Renal pelvis (tissue), 12 donors: ENCODE results near the gene EEF1AKMT2. TPM values are rescaled to one million over a fixed set of nuclear protein-coding genes. Genes with fewer than 3 reads are reported as not detected.
"Not testable (repeated sequence)": the region's sequence is repeated elsewhere in the genome, so short reads cannot be mapped to it uniquely, and the experiment has no call there.

Source experiments
- DNase-seq: peaks from one replicate; pipeline ENCODE4 v3.0.0-alpha.2; 2013
- long read RNA-seq, 16 experiments: transcript quantifications; one replicate each; lab custom pipeline, GENCODE V29; 2026
- polyA plus RNA-seq, 3 donors: library from polyadenylated mRNA; unstranded; fragments of 120-200 nt; gene quantifications; one replicate each; pipeline ENCODE4 v1.2.1, GENCODE V29; 2013; ENCODE audit not compliant: insufficient read length in 3 of 3

Gene EEF1AKMT2
- polyA plus RNA-seq = 10 to 100 TPM; 30.9 to 33.0 (median 31.3) TPM
- long read RNA-seq, donor 1, transcript EEF1AKMT2-202 (6 exons, 1,013 nt) = minor isoform, 5 of 21 reads
- long read RNA-seq, donor 1, transcript EEF1AKMT2-201 (7 exons, 1,462 nt) = major isoform, 8 of 21 reads
- long read RNA-seq, donor 1, partial matches to known transcripts = 5 of 21 reads
- long read RNA-seq, donor 1, other reads (novel, unspliced or antisense) = 0 of 21 reads
- long read RNA-seq, donor 2, partial matches to known transcripts = 0 of 8 reads
- long read RNA-seq, donor 2, other reads (novel, unspliced or antisense) = 0 of 8 reads
- long read RNA-seq, donor 3, transcript EEF1AKMT2-201 (7 exons, 1,462 nt) = major isoform, 5 of 11 reads
- long read RNA-seq, donor 3, partial matches to known transcripts = 0 of 11 reads
- long read RNA-seq, donor 3, other reads (novel, unspliced or antisense) = 0 of 11 reads
- long read RNA-seq, donor 4, partial matches to known transcripts = 0 of 4 reads
- long read RNA-seq, donor 4, other reads (novel, unspliced or antisense) = 0 of 4 reads
- long read RNA-seq, donor 5, partial matches to known transcripts = 0 of 6 reads
- long read RNA-seq, donor 5, other reads (novel, unspliced or antisense) = 0 of 6 reads
- long read RNA-seq, donor 6, partial matches to known transcripts = 0 of 6 reads
- long read RNA-seq, donor 6, other reads (novel, unspliced or antisense) = 0 of 6 reads
- long read RNA-seq, donor 7, transcript EEF1AKMT2-201 (7 exons, 1,462 nt) = major isoform, 7 of 9 reads
- long read RNA-seq, donor 7, partial matches to known transcripts = 0 of 9 reads
- long read RNA-seq, donor 7, other reads (novel, unspliced or antisense) = 0 of 9 reads
- long read RNA-seq, donor 8, partial matches to known transcripts = 0 of 4 reads
- long read RNA-seq, donor 8, other reads (novel, unspliced or antisense) = 0 of 4 reads
- long read RNA-seq, donor 9, transcript EEF1AKMT2-202 (6 exons, 1,013 nt) = major isoform, 5 of 19 reads
- long read RNA-seq, donor 9, partial matches to known transcripts = 6 of 19 reads
- long read RNA-seq, donor 9, other reads (novel, unspliced or antisense) = 0 of 19 reads
- long read RNA-seq, donor 10, partial matches to known transcripts = 0 of 6 reads
- long read RNA-seq, donor 10, other reads (novel, unspliced or antisense) = 0 of 6 reads
- long read RNA-seq, donor 11, partial matches to known transcripts = 0 of 8 reads
- long read RNA-seq, donor 11, other reads (novel, unspliced or antisense) = 0 of 8 reads
- long read RNA-seq, donor 12, partial matches to known transcripts = 0 of 7 reads
- long read RNA-seq, donor 12, other reads (novel, unspliced or antisense) = 0 of 7 reads
- long read RNA-seq, donor 13, partial matches to known transcripts = 0 of 2 reads
- long read RNA-seq, donor 13, other reads (novel, unspliced or antisense) = 0 of 2 reads
- long read RNA-seq, donor 14 = 0 reads
- long read RNA-seq, donor 15, transcript EEF1AKMT2-201 (7 exons, 1,462 nt) = major isoform, 8 of 13 reads
- long read RNA-seq, donor 15, partial matches to known transcripts = 0 of 13 reads
- long read RNA-seq, donor 15, other reads (novel, unspliced or antisense) = 0 of 13 reads
- long read RNA-seq, donor 16, partial matches to known transcripts = 0 of 7 reads
- long read RNA-seq, donor 16, other reads (novel, unspliced or antisense) = 0 of 7 reads

DNA sequence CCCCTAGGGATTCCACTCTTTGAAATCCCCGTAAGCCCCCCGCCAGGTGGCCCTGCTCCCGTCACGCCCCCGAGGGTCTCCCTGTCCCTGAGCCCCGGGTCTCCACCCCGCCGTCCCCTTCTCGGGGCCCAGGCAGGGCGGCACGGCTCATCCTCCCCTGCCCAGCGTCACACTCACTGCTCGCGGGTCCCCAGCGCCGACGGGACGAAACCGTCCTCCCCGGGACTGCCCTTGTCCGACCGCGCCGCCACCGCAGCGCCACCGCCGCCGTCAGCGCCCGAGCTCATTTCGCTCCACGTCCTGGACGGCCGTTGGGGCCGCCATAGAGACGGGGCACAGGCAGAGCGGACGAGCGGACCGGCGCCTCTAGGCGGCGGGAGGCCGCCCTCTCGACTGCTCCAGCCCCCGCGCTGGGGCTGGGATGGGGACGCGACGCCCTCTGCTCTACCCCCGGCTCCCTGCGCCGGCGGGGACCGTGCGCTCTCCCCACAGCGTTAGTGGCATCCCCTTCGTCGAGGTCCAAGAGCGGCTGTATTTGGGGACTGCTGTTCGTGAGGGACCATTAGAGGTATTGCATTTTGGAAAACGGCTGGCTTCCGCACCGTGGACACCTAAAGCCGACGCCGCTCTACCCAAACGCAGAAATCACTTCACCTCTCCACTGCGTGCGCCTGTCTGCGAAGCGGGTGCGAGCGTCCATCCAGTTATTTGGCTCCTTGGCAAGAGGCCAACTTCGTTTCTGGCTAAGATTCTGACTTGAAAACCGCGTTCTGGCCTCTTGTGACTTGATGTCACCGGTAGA, at the start of gene EEF1AKMT2:
TSS of gene EEF1AKMT2 (minus strand) at position 341 of the 802 bp plus-strand sequence. CDS start at position 287, 54 bp downstream.
- DNase-seq = peak; percentile 90

DNA sequence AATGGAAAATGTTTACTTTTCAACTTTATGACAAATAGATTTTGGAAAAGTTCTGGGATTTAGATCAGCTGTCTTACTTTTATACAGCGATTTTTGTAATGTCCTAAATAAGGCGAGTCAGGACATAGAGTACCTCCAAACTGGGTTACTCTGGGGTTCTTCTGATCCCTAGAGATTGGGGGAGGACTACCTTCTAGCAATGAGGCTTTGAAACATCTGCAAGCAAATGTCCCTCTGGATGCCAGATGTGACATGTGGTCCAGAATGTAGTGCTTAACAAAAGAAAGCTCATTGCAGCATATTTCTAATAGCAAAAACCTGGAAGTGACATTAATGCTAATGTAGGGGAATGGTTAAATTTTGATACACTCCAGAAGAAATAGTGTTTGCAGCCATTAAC, 46.0 kb upstream of the EEF1AKMT2 start:
- no peak for DNase-seq

DNA sequence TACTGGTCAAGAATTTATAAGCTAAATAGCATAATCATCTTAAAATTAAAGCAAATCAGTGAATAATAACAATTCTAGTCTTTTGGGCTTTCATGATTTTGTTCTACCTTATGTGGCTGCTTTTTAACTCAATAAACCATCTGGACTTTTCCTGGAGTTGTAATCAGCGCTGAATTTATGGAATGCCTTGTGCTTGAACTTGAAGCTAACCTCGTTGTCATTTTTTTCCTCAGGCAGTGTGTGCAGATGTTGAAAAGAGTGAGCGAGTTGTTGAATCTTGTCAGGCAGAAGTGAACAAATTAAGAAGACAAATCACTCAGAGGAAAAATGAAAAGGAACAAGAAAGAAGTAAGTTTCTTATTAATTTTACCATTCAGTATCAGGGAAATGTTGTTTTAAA, 39.4 kb upstream of the EEF1AKMT2 start:
- no peak for DNase-seq

DNA sequence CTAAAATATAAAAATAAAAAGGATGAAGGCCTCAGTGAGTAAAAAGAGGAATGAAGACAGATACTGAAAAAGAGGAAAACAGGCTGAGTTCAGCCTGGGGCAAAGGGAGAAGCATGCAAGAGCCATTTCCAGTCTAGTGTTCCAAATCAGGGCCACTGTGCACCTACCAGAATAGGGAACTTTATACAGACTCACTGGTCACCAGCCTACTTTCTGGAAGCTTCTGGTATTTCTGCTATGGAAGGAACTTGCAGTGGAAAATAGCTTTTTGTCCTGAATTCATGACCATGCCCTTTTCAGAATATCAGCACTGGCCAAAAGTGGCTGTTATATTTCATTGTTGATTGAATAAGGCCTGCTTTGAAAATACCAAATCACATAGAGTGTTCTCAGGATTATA, 38.8 kb upstream of the EEF1AKMT2 start:
- DNase-seq = no peak

DNA sequence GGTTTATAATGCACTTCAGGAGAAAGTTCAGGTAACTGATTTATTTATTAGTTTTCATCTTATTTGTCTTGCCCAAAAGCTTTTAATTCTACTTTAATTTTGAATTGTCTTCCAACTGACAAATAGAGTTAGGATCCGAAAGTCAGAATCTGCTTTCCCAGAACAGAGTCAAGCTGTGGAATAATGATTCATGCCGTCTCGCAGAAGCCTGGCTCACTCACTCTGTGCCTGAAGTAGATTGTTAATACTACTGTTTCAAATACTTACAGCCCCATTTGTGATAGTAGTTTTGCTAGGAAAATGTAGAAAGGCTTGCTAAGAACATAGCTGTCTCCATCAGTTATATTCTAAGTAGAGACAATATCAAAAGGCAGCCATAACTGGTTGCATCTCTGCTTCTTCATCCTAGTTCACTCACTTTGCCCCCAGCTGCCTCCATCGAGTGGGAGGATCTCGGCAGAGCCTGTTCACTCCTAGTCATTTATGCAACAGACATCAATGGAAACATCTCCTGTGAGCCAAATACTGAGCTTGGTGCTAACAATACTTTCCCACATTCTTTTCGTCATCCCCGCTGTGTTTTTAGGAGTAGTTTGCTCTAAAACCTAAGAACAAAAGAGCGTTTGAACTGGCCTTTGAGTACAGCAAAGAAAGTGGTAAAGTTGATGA, 37.9 kb upstream of the EEF1AKMT2 start:
- no peak for DNase-seq

DNA sequence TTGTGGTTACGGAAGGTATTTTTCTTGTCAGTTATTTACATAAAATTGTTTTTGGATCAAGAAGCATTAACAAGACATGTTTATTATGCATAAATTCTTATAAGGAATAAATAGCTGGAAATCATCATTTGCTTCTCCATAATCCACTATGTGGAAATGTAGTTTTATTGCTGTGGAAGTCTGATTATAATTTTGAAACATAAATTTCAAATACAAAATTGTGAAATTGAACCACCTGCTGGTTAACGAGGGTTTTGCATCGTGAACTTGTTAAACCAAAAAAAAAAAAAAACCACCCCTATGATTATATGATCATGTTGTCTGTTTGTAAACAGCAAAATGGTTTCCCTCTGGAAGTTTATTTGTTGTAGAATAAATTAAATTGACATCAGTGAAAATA, 35.8 kb upstream of the EEF1AKMT2 start:
- DNase-seq = no peak

DNA sequence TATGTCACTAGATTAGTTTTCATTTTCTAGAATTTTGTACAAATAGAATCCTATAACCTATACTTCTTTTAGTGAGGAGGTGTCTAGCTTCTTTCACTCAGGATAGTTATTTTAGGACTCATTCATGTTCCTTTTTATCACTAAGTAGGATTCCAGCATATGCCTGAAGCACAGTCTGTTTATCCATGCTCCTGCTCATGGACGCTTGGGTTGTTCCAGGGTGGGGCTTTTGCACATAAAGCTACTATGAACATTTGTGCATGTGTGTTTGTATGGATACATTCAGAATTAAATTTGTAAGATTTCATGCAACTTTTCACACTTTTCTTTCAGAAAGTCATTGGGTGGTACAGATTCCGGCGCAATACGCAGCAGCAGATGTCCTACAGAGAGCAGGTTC, 34.6 kb upstream of the EEF1AKMT2 start:
- no peak for DNase-seq

DNA sequence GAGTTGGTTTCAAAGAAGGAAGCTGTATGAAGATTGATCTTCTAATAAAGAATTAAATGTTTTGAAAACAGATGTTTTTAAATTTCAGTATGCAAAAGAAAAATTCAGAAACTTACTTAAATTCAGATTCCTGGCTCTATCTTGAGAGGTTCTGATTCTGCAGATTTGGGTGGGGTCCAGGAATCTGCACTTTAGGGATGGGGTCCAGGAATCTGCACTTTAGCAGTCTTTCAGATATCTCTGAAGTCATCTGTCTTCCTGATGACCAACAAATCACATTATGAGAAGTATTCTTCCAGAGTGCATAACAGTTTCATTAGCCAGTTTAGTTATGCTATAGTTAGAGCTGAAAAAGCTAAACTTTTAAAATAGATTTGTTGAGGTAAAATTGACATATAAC, 34.0 kb upstream of the EEF1AKMT2 start:
- no peak for DNase-seq

DNA sequence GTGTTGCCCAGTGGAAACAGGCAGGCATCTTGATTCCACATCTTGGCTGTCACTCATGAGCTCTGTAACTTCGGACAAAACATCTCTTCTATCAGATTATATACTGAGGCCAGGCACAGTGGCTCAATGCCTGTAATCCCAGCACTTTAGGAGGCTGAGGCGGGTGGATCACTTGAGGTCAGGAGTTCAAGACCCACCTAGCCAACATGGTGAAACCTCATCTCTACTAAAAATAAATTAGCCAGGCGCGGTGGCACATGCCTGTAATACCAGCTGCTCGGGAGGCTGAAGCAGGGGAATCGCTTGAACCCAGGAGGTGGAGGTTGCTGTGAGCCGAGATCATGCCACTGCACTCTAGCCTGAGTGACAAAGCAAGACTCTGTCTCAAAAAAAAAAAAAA, 33.2 kb upstream of the EEF1AKMT2 start:
- DNase-seq = not testable (repeated sequence)

DNA sequence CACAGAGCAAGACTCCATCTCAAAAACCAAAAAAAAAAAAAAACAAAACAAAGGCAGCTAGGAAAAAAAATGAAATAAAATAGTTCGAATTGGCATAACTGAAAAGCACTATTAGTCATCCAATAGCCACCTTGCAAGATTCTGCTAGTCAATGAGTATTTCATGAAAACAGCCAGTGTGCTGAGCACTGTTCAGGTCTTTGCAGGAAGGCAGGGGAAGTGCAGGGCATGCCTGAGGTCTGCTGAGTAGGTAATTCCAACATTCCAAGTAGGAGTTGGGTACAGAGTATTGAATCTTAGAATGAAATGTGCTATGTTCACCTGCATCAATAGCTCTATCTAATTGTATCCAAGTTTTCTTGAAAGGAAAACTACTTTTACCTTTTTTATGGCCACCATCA, 32.8 kb upstream of the EEF1AKMT2 start:
- no peak for DNase-seq

DNA sequence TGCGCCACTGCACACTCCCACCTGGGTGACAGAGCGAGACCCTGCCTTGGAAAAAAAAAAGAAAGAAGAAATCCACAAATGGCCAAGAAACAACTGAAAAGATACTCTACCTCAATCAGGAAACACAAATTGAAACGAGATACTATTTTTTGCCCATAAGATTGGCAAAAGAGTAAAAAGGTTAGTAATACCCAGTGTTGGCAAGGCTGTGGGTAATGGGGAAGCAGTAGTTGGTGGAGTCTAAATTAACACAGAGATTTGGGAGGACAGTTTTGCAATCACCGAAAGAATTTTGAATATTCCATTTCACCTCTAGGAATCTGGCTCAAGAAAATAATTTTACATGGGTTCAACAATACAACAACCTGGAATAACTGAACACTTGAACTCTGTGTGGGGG, 29.8 kb upstream of the EEF1AKMT2 start:
- DNase-seq = no peak

DNA sequence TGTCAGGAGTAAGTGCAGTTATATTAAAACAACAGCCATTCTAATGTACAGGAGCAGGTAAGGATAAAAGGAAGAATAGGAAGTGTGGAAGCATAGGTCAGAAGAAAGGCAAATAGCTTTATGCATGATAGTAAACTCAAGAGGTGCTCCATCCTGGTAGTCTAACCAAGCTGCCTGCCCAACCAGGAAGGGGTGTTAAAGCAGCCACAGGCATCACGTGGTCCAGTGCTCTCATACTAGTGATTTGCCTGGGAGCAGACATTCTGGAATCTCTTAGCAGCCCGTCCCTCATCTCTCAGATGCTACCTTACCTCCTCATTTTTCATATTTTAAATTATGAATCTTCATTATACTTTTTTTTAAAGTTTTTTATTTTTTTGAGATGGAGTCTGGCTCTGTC, 28.4 kb upstream of the EEF1AKMT2 start:
- no peak for DNase-seq

DNA sequence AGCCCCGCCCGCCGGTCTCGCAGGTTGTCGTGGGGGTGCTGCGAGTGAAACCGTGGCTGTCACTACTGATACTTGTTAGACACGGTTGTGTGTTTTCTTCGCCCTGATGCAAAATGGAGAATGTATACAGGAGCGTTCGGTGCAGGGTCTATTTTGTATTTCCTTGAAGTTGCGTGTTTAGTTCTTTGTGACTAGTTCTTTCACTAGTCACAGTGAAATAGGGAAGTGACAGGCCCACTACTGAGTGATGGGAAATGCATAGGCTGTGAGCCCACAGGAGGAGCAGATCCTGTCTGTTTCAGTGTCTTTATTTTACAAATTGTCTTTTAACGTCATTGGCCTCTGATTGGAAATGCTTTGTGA, 10.6 kb upstream of the EEF1AKMT2 start:
- DNase-seq = no peak

DNA sequence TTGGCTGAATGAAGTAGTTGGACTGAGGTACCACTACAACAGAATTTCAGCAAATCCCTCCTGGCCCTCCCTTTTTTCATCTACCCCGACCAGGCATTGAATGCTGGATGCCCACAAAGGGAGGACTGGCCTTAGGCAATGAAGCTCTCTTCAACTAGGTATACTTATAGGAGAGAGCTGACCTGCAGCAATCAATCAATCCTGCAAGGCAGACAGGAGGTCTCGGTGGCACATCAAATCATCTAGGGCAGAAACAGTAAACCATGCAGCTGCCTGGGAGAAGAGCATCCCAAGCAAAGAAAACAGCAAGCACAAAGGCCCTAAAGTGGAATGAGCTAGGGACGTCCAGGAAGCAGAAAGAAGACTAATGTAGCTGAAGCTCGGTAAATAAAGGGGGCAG, 7.5 kb upstream of the EEF1AKMT2 start:
- DNase-seq = peak; percentile 43

DNA sequence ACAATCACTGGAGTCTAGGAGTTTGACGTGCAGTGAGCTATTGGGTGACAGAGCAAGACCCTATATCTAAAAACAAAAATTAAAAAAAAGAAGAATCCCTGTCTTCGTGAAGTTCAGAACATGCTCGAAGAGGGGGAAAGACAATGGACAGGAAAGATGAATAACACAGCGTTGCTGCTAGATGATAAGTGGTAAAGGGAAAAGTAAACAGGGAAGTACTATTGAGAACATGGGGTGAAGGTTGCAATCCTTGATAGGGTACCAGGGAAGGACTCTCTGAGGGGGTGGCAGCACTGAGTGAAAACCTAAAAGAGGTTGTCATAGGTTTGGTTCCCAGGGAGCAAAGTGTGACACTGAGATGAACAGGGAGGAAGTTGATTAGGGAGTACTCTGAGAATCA, 7.1 kb upstream of the EEF1AKMT2 start:
- DNase-seq = no peak

DNA sequence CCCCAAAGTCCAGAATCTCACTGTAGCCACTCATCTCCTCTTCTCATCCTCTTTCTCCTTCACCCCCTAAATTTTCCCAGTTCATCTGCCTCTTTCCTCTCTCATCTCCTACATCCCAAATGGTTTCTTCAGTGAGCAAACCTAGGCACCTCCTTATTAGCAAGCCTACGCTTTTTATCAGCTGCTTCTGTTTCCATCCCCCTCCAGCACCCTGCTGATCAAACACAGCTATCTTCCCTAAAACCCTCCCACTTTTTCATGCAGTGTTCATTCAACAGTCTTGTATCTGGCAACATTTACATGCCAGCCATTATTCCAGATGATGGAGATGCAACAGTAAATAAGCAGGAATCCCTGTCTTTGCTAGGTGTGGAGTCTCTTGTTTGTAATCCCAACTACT, 6.7 kb upstream of the EEF1AKMT2 start:
- DNase-seq = no peak

DNA sequence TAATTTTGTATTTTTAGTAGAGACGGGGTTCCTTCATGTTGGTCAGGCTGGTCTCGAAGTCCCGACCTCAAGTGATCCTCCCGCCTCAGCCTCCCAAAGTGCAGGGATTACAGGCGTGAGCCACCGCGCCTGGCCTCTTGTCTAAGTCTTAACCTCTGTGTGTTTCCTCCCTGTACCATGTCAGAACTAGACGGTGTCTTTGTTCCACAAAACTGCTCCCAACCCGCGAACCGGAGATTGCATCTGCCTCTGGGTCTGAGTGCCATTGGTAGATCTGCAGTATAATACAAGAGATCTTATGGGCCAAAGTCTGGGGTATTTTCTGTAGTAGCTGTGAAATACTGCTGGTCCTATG, 1.3 kb upstream of the EEF1AKMT2 start:
- no peak for DNase-seq

DNA sequence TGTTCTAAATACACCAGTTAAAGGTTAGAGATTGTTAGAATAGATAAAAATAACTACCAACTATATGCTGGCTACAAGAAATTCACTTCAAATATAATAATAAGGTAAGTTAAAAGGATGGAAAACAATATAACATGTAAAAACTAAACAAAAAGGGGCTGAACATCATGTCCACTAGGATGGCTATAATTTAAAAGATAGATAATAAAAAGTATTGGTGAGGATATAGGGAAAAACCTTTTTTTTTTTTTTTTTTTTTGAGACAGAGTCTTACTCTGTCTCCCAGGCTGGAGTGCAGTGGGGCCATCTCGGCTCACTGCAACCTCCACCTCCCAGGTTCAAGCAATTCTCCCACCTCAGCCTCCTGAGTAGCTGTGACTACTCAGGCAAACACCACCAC, 8.8 kb downstream of the EEF1AKMT2 start:
- not testable (repeated sequence) for DNase-seq

DNA sequence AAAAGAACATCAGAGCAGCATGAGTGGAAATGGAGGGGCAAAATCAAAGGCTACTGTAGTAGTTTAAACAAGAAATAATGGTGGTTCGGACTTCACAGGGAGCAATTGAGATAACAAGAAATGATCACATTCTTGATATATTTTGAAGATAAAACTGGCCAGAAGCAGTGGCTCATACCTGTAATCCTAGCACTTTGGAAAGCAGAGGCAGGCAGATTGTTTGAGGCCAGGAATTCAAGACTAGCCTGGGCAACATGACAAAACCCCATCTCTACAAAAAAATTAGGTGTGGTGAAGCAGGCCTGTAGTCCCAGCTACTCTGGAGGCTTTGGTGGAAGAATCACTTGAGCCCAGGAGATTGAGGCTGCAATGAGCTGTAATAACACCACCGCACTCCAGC, 22.9 kb downstream of the EEF1AKMT2 start:
- DNase-seq = no peak

DNA sequence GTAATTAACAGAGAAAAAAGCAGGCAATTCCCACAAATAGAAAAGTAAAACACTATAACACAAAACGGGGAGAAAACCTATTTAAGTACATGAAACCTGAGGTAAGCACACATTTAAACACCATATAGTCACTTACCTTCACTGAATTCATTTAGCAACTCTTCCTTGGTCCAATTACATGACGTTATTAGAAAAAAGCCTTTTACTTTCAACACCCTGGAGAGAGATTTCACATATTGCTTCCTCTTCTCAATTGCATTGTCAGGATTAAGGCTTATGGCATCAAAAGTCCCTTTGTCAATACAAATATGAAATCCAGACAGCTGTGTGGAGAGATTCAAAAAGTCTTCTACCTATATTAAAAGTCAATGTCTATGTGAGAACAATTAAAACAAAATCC, 26.4 kb downstream of the EEF1AKMT2 start:
- DNase-seq = no peak
